ENCODE data around the gene PBX1. TPM values are rescaled to one million over a fixed set of nuclear protein-coding genes. Genes with fewer than 3 reads are reported as not detected.

The PBX1 gene
- total and polyA plus RNA-seq, 8 donors, result 11.0 to 113 (median 23.0) TPM

- Histone ChIP-seq H3K9me3 (no peaks in the 10 kb centered on the region), H3K36me3 (no peaks in the 10 kb centered on the region), H3K4me1 (peaks cover 34 to 80% (median 56%) of the 10 kb centered on the region in 4 donors), H3K4me3 (no peak overlapping the region), H3K27me3 (no peaks in the 10 kb centered on the region), H3K27ac (peak overlapping the region in 4 of 5 donors; percentile 51 to 80 (median 70))
- intact Hi-C loops (cut with DNase I; ENCODE audit: low total_unique reads), result no loop called here
- TF ChIP-seq POLR2AphosphoS5 (IDR thresholded peaks at IDR 0.05), result peak; percentile 19 to 71 (median 38)
- no peak for TF ChIP-seq POLR2A (IDR thresholded peaks at IDR 0.05)
- no peak for TF ChIP-seq EP300 (IDR thresholded peaks at IDR 0.05)
- TF ChIP-seq CTCF (IDR thresholded peaks at IDR 0.05), result no peak
- DNase-seq, result peak; percentile 60 to 70
- 55 to 67% (median 60%) methylated on average over 4 of the region's 4 CpGs for WGBS, 5 donors
Measured at GRCh38 chr1:164772635-164773034, 213.7 kb downstream of the PBX1 start.

GRCh38 chr1:164773102-164773501, 214.1 kb downstream of the PBX1 start:
- 78 to 91% (median 85%) methylated on average over 5 of the region's 5 CpGs for WGBS, 5 donors
- H3K27me3 ChIP-seq, result no peaks in the 10 kb centered on the region

GRCh38 chr1:164774413-164774812, 215.4 kb downstream of the PBX1 start:
- TF ChIP-seq EP300 (IDR thresholded peaks at IDR 0.05) (no peak), POLR2AphosphoS5 (IDR thresholded peaks at IDR 0.05) (no peak), POLR2A (IDR thresholded peaks at IDR 0.05) (no peak), CTCF (IDR thresholded peaks at IDR 0.05) (no peak)
- H3K27ac ChIP-seq, result peak overlapping the region in 4 of 5 donors; percentile 45 to 80 (median 74)
- 42 to 60% (median 50%) methylated on average over 4 of the region's 4 CpGs for WGBS, 5 donors
- H3K4me1 ChIP-seq, result peaks cover 34 to 86% (median 54%) of the 10 kb centered on the region in 4 donors
- H3K4me3 ChIP-seq, result no peak overlapping the region
- H3K27me3 ChIP-seq, result no peaks in the 10 kb centered on the region
- no peaks in the 10 kb centered on the region for H3K36me3 ChIP-seq
- intact Hi-C loops (cut with DNase I; ENCODE audit: low total_unique reads), result no loop called here
- no peaks in the 10 kb centered on the region for H3K9me3 ChIP-seq
- DNase-seq, result no peak

More at GRCh38 chr1:164773102-164773501, 214.1 kb downstream of the PBX1 start:
- intact Hi-C loops (cut with DNase I; ENCODE audit: low total_unique reads), result no loop called here
- TF ChIP-seq POLR2AphosphoS5 (IDR thresholded peaks at IDR 0.05), result no peak
- TF ChIP-seq POLR2A (IDR thresholded peaks at IDR 0.05), result no peak
- no peak for TF ChIP-seq EP300 (IDR thresholded peaks at IDR 0.05)
- TF ChIP-seq CTCF (IDR thresholded peaks at IDR 0.05), result no peak
- no peak for DNase-seq
- Histone ChIP-seq H3K27ac (peak overlapping the region in 4 of 5 donors; percentile 51 to 80 (median 70)), H3K4me1 (peaks cover 34 to 80% (median 54%) of the 10 kb centered on the region in 4 donors), H3K9me3 (no peaks in the 10 kb centered on the region), H3K4me3 (no peak overlapping the region), H3K36me3 (no peaks in the 10 kb centered on the region)

GRCh38 chr1:164774819-164775654, 216.1 kb downstream of the PBX1 start:
- H3K9me3 ChIP-seq, result no peaks in the 10 kb centered on the region
- peak in 1 of 2 donors; percentile 72 for DNase-seq

More at GRCh38 chr1:164774819-164775654, 216.1 kb downstream of the PBX1 start:
- no peak overlapping the region for H3K4me3 ChIP-seq
- H3K27ac ChIP-seq, result peak overlapping the region in 4 of 5 donors; percentile 45 to 80 (median 74)
- TF ChIP-seq CTCF (IDR thresholded peaks at IDR 0.05) (no peak), POLR2AphosphoS5 (IDR thresholded peaks at IDR 0.05) (no peak), EP300 (IDR thresholded peaks at IDR 0.05) (no peak), POLR2A (IDR thresholded peaks at IDR 0.05) (no peak)
- no peaks in the 10 kb centered on the region for H3K27me3 ChIP-seq
- H3K36me3 ChIP-seq, result no peaks in the 10 kb centered on the region
- 32 to 47% (median 42%) methylated on average over 16 of the region's 16 CpGs for WGBS, 5 donors
- peaks cover 34 to 90% (median 57%) of the 10 kb centered on the region in 4 donors for H3K4me1 ChIP-seq
- intact Hi-C loops (cut with DNase I; ENCODE audit: low total_unique reads), result no loop called here
